ENCODE measurements around the gene RAG1. TPM values are rescaled to one million over a fixed set of nuclear protein-coding genes. Genes with fewer than 3 reads are reported as not detected.

RAG1 gene
- total RNA-seq, 4 donors from 2014 or later: 1.9 to 5.0 (median 3.1) TPM

DNA sequence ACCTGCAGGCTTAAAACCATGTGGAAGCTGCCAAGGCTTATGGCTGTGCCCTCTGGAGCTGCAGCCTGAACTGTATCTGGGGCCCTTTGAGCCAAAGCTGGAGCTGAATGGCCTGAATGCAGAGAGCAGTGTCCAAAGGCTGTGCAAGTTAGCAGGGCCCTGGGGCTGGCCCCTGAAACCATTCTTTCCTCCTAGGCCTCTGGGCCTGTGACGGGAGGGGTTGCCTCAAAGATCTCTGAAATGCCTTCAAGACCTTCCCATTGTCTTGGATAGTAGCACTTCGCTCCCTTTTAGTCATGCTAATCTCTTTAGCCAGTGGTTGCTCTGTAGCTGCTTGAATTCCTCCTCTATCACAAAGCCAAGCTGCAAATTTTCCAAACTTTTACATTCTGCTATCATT is 13.7 kb downstream of the RAG1 start:
- no peaks in the 10 kb centered on the region for H3K36me3 ChIP-seq
- H3K27ac ChIP-seq: no peak overlapping the region
- no peak overlapping the region for H3K4me3 ChIP-seq
- H3K9me3 ChIP-seq: no peaks in the 10 kb centered on the region
- TF ChIP-seq, protein P1, sequence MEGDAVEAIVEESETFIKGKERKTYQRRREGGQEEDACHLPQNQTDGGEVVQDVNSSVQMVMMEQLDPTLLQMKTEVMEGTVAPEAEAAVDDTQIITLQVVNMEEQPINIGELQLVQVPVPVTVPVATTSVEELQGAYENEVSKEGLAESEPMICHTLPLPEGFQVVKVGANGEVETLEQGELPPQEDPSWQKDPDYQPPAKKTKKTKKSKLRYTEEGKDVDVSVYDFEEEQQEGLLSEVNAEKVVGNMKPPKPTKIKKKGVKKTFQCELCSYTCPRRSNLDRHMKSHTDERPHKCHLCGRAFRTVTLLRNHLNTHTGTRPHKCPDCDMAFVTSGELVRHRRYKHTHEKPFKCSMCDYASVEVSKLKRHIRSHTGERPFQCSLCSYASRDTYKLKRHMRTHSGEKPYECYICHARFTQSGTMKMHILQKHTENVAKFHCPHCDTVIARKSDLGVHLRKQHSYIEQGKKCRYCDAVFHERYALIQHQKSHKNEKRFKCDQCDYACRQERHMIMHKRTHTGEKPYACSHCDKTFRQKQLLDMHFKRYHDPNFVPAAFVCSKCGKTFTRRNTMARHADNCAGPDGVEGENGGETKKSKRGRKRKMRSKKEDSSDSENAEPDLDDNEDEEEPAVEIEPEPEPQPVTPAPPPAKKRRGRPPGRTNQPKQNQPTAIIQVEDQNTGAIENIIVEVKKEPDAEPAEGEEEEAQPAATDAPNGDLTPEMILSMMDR (IDR thresholded peaks at IDR 0.05): no peak
- TF ChIP-seq POLR2A (IDR thresholded peaks at IDR 0.05): no peak
- no peaks in the 10 kb centered on the region for H3K27me3 ChIP-seq
- H3K4me1 ChIP-seq: no peaks in the 10 kb centered on the region
- DNase-seq: no peak

DNA sequence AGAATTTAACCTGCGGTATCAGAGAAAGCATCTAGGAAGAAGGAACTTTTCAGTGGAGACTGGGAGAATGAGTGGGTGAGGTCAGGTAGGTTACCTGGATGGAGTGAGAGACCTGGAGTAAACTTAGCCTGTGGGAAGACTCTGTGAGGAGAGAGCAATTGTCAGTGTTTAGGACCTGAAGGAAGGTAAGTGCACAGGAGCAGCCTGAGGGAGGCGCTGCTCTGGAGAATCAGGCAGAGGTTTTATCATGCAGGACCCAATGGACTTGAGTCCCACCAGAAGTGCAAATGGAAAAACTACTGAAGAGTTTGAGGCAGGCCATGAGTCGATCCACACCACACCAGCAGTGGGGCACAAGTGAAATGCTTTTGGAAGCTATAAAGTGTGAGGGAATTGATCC is 15.9 kb downstream of the RAG1 start:
- Histone ChIP-seq H3K36me3 (no peaks in the 10 kb centered on the region), H3K27me3 (no peaks in the 10 kb centered on the region), H3K27ac (no peak overlapping the region), H3K4me1 (no peaks in the 10 kb centered on the region), H3K4me3 (no peak overlapping the region), H3K9me3 (no peaks in the 10 kb centered on the region)
- no peak for DNase-seq
- TF ChIP-seq POLR2A (IDR thresholded peaks at IDR 0.05): no peak
- TF ChIP-seq, protein P1 (IDR thresholded peaks at IDR 0.05): no peak

DNA sequence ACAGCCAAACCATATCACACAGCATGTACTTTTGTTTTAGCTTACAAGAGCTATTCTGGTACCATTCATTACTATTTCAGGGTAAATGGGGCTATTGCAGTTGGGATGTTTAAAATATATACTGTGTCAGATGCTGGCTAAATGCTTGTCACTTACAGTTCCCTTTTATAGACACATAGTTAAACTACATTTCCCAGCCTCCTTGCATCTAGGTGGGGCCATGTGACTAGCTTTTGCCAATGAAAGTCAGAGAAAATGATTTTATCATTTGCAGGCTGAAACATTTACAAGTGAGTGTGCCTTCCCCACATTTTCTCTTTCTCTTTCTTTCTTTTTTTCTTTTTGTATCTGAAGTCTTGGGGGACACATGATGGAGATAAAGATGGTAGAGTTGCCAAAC is 18.7 kb downstream of the RAG1 start:
- H3K27ac ChIP-seq: no peak overlapping the region
- H3K27me3 ChIP-seq: peaks cover 0 to 4% of the 10 kb centered on the region in 2 donors
- no peaks in the 10 kb centered on the region for H3K4me1 ChIP-seq
- H3K9me3 ChIP-seq: no peaks in the 10 kb centered on the region
- no peaks in the 10 kb centered on the region for H3K36me3 ChIP-seq
- H3K4me3 ChIP-seq: no peak overlapping the region
- no peak for DNase-seq
- TF ChIP-seq, protein P1 (IDR thresholded peaks at IDR 0.05): no peak
- TF ChIP-seq POLR2A (IDR thresholded peaks at IDR 0.05): no peak

DNA sequence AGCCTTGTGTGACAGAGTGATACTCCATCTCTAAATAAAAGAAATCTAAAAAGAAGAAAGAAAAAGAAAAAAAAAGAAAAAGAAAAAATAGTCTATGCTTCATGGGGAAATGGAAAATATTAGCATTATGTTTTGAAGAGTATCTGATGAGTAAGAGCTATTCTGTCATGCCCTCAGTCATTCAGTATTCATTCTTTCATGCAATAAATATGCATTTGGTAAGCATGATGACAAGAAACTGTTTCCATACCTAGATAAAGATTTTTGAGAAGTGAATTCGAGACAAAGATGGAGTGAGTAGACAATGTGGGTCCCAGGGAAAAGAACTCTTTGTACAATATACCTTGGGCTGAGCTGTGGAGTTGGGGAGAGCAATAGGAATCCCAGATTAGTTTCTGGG is 20.3 kb downstream of the RAG1 start:
- H3K27me3 ChIP-seq: peaks cover 0 to 4% of the 10 kb centered on the region in 2 donors
- TF ChIP-seq, protein P1 (IDR thresholded peaks at IDR 0.05): no peak
- TF ChIP-seq POLR2A (IDR thresholded peaks at IDR 0.05): no peak
- no peak overlapping the region for H3K4me3 ChIP-seq
- H3K9me3 ChIP-seq: no peaks in the 10 kb centered on the region
- H3K27ac ChIP-seq: no peak overlapping the region
- H3K4me1 ChIP-seq: no peaks in the 10 kb centered on the region
- no peak for DNase-seq
- no peaks in the 10 kb centered on the region for H3K36me3 ChIP-seq

DNA sequence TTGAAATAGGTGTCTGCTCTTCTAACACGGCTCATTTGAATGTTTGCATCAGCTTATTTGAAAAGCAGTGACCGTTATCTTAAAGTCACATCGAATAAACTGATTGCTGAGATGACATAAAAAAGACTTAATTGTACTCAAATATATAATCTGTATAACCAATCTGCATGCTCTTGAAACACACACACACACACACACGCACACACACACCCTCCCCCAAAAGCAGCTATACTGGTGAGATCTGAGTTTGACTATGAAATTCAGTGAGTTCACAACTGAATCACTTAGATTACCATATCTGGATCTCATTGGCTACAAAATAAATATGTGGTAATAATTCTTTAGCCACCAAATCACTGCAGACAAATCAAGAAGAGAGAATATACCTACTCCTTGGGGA is 22.7 kb downstream of the RAG1 start:
- no peak overlapping the region for H3K4me3 ChIP-seq
- H3K4me1 ChIP-seq: no peaks in the 10 kb centered on the region
- no peak overlapping the region for H3K27ac ChIP-seq
- H3K27me3 ChIP-seq: peaks cover 0 to 4% of the 10 kb centered on the region in 2 donors
- no peak for DNase-seq
- H3K36me3 ChIP-seq: no peaks in the 10 kb centered on the region
- TF ChIP-seq, protein P1 (IDR thresholded peaks at IDR 0.05): no peak
- H3K9me3 ChIP-seq: no peaks in the 10 kb centered on the region

DNA sequence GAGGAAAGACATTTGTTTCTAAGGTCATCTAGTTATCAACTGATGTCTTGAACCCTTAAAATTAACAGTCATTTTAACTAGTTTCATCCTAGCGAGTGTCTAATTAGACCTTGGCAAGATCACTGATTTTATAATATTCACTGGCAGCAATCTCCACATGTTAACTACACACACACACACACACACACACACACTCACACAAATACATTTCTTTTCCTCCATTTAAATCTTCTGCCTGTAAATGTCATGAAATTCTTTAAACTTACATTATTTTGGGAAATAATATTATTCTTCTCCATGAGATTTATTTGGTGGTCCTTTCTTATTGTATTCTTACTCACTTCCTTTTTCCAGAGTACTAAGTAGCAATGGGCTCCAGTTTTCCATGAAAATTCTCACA is 23.6 kb downstream of the RAG1 start:
- Histone ChIP-seq H3K4me1 (no peaks in the 10 kb centered on the region), H3K27me3 (peaks cover 0 to 4% of the 10 kb centered on the region in 2 donors), H3K27ac (no peak overlapping the region), H3K36me3 (no peaks in the 10 kb centered on the region), H3K4me3 (no peak overlapping the region), H3K9me3 (no peaks in the 10 kb centered on the region)
- TF ChIP-seq, protein P1 (IDR thresholded peaks at IDR 0.05): no peak
- no peak for TF ChIP-seq POLR2A (IDR thresholded peaks at IDR 0.05)
- DNase-seq: no peak
